22Rv1 (cell line): ENCODE results near the gene ASAP2.

Experiments used
- ZFX ChIP-seq: fragments of 450-650 bp; IDR thresholded peaks from 2 replicates; pipeline ENCODE4 v1.6.1; 2017; ENCODE audit warnings: antibody characterized with exemption, borderline replicate concordance
- TF ChIP-seq, protein P1 (sequence below): fragments of 450-650 bp; IDR thresholded peaks from 2 replicates; pipeline ENCODE4 v1.5.1; 2017; ENCODE audit warnings: mild to moderate bottlenecking

GRCh38 chr2:9379391-9379755 lies 172.8 kb downstream of the ASAP2 start:
- TF ChIP-seq, protein P1, sequence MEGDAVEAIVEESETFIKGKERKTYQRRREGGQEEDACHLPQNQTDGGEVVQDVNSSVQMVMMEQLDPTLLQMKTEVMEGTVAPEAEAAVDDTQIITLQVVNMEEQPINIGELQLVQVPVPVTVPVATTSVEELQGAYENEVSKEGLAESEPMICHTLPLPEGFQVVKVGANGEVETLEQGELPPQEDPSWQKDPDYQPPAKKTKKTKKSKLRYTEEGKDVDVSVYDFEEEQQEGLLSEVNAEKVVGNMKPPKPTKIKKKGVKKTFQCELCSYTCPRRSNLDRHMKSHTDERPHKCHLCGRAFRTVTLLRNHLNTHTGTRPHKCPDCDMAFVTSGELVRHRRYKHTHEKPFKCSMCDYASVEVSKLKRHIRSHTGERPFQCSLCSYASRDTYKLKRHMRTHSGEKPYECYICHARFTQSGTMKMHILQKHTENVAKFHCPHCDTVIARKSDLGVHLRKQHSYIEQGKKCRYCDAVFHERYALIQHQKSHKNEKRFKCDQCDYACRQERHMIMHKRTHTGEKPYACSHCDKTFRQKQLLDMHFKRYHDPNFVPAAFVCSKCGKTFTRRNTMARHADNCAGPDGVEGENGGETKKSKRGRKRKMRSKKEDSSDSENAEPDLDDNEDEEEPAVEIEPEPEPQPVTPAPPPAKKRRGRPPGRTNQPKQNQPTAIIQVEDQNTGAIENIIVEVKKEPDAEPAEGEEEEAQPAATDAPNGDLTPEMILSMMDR = no peak
- no peak for TF ChIP-seq ZFX
